Measurements from ENCODE around the gene IFRD1. TPM values are rescaled to one million over a fixed set of nuclear protein-coding genes. Genes with fewer than 3 reads are reported as not detected.

The IFRD1 gene
- total and polyA plus RNA-seq, 10 donors = 22.9 to 111 (median 45.5) TPM

DNA sequence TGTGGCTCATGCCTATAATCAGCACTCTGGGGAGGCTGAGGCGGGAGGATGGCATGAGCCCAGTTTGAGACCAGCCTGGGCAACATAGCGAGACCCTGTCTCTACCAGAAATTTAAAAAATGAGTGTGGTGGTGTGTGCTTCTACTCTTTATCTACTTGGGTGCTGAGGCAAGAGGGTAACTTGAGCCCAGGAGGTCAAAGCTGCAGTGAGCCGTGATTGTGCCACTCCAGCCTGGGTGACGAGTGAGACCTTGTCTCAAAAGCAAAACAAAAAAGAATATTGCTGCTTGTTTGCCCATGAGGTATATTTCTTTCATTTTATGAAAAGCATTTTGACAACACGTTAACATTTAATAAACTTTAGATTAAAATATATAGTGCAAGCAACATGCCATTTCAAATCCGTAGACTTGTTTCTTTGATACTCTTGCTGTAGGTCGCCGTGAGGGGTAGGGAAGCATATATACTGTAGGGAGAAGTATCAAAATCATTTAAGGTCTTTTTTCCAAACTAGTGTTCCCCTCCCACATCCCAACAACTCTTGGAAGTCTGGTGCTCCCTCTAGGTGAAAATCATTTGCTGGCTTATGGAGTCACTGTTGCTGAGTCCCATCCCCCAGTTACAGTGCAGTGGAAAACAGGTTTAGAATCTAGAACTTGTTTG lies 26.3 kb downstream of the IFRD1 start:
- intact Hi-C loops (cut with DNase I; ENCODE audit: low total_unique reads) = no loop called here
- DNase-seq = no peak
- no peaks in the 10 kb centered on the region for H3K27me3 ChIP-seq (replicated peaks in 1 of 7)
- H3K9me3 ChIP-seq = no peaks in the 10 kb centered on the region
- 89 to 98% (median 97%) methylated on average over 8 of the region's 8 CpGs for WGBS, 5 donors
- H3K4me1 ChIP-seq = peaks cover 0 to 4% (median 0%) of the 10 kb centered on the region in 6 donors
- peaks cover 0 to 93% (median 53%) of the 10 kb centered on the region in 6 donors for H3K36me3 ChIP-seq
- no peak overlapping the region for H3K27ac ChIP-seq
- no peak overlapping the region for H3K4me3 ChIP-seq
- TF ChIP-seq POLR2A (IDR thresholded peaks at IDR 0.05) (no peak), POLR2AphosphoS5 (IDR thresholded peaks at IDR 0.05) (peak in 1 of 3 donors; percentile 12)

DNA sequence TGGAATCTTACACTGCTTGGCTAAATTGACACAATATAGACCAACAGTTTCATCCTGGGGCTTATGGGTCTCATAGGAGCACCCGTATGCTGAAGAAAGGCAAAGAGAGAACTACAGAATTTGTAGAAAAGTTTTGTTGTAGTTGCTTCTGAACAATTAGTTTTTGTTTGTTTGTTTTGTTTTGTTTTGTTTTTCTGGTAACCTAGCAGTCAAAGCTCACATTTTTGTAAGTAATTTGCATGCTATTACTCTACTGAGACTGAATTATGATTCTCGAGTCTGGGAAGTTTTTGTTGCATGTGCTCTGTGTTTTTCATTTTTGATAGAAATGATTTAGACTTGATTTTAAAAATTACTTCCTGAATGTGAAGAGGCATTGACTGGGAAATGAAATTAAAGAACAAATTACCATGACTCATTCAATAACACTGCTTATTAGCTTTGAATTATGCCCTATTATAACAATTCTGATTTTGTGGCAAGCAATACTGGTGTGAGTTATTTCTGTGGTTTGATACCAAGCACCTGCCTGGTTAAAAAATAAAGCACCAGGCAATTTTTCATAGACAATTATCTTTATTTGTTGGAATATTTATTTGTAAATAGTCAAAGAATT lies 31.0 kb downstream of the IFRD1 start:
- Histone ChIP-seq H3K27ac (no peak overlapping the region), H3K4me1 (peaks cover 0 to 20% (median 6%) of the 10 kb centered on the region in 6 donors), H3K9me3 (no peaks in the 10 kb centered on the region), H3K4me3 (no peak overlapping the region), H3K36me3 (peaks cover 0 to 46% (median 12%) of the 10 kb centered on the region in 6 donors), H3K27me3 (replicated peaks in 1 of 7) (no peaks in the 10 kb centered on the region)
- TF ChIP-seq POLR2AphosphoS5 (IDR thresholded peaks at IDR 0.05) (no peak), POLR2A (IDR thresholded peaks at IDR 0.05) (no peak)
- TF ChIP-seq, protein P1, sequence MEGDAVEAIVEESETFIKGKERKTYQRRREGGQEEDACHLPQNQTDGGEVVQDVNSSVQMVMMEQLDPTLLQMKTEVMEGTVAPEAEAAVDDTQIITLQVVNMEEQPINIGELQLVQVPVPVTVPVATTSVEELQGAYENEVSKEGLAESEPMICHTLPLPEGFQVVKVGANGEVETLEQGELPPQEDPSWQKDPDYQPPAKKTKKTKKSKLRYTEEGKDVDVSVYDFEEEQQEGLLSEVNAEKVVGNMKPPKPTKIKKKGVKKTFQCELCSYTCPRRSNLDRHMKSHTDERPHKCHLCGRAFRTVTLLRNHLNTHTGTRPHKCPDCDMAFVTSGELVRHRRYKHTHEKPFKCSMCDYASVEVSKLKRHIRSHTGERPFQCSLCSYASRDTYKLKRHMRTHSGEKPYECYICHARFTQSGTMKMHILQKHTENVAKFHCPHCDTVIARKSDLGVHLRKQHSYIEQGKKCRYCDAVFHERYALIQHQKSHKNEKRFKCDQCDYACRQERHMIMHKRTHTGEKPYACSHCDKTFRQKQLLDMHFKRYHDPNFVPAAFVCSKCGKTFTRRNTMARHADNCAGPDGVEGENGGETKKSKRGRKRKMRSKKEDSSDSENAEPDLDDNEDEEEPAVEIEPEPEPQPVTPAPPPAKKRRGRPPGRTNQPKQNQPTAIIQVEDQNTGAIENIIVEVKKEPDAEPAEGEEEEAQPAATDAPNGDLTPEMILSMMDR (IDR thresholded peaks at IDR 0.05 in 8 of 11, conservative IDR thresholded peaks at IDR 0.05 in 3 of 11) = no peak
- WGBS, 5 donors = 77 to 88% (median 84%) methylated on average over 2 of the region's 2 CpGs
- no peak for DNase-seq
- intact Hi-C loops (cut with DNase I; ENCODE audit: low total_unique reads) = no loop called here

DNA sequence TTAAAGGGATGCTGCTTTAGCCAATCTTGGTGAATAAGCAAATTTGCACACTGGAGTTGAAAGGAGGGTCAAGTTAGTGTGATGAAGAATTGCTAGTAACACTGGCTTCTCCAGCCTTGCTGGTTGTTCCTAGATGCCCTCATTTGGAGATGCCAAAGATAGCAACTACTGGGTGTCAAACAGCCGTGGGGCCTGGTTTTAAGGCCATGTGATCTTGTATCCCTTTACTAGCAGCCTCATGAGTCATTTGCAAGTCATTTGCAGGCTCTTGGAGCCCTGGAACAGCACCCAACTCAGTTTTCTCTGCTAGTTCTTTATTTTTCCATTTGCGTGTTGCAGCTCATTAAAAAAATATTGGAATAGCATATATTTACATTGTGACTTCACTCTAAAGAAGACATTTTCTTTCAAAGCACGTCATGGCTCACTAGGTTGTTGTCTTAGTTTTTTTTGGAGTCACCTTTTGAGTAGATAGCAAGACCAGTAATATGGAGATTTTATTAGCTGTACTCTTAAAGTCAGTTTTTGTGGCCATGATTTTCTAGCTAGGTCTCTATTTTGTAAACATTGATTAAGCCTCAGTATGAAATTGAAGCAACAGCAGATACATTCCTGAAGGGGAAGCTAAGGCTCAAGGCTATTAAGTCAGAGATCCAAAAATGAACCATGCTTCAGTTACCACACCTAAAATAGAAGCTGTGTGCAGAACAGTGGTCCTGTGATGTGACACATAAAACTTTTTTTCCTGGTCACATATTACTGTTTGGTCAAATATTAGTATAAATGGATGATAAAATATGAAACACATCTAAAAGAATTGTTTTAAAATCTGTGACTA lies 31.8 kb downstream of the IFRD1 start:
- H3K4me3 ChIP-seq = no peak overlapping the region
- WGBS, 5 donors = 63 to 88% (median 81%) methylated on average over 3 of the region's 3 CpGs
- no peaks in the 10 kb centered on the region for H3K9me3 ChIP-seq
- peaks cover 0 to 20% (median 9%) of the 10 kb centered on the region in 6 donors for H3K4me1 ChIP-seq
- no peak for TF ChIP-seq POLR2AphosphoS5 (IDR thresholded peaks at IDR 0.05)
- no peak for TF ChIP-seq POLR2A (IDR thresholded peaks at IDR 0.05)
- TF ChIP-seq, protein P1 (IDR thresholded peaks at IDR 0.05 in 8 of 11, conservative IDR thresholded peaks at IDR 0.05 in 3 of 11) = no peak
- no peaks in the 10 kb centered on the region for H3K27me3 ChIP-seq (replicated peaks in 1 of 7)
- intact Hi-C loops (cut with DNase I; ENCODE audit: low total_unique reads) = no loop called here
- H3K36me3 ChIP-seq = peaks cover 0 to 38% (median 4%) of the 10 kb centered on the region in 6 donors
- no peak overlapping the region for H3K27ac ChIP-seq
- DNase-seq = no peak

DNA sequence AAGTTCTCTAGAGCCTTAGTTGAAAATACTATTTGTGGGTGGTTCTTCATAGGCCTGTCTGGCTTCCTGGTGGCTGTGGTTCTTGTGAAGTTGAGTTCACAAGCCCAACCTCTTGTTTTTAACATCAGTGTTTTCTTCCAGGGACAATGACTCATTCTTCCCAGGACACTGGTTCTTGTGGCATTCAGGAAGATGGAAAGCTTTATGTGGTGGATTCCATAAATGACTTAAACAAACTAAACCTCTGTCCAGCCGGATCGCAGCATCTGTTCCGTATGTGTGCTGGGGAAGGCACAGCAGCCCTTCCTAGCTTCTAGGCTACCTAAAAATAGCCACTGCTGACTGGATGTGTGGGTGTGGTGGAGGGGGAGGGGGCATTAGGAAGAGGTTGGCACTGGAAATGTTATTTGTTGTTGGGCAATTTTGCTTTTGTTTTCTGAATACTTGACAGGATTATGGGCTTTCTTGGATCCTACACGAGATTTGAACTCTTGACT lies 34.5 kb downstream of the IFRD1 start:
- Histone ChIP-seq H3K4me1 (peaks cover 0 to 20% (median 9%) of the 10 kb centered on the region in 6 donors), H3K9me3 (no peaks in the 10 kb centered on the region), H3K27ac (peak overlapping the region in 6 of 8 donors; percentile 17 to 49 (median 32)), H3K36me3 (peaks cover 0 to 16% (median 0%) of the 10 kb centered on the region in 6 donors), H3K4me3 (no peak overlapping the region), H3K27me3 (replicated peaks in 1 of 7) (no peaks in the 10 kb centered on the region)
- TF ChIP-seq POLR2AphosphoS5 (IDR thresholded peaks at IDR 0.05) (no peak), POLR2A (IDR thresholded peaks at IDR 0.05) (no peak)
- TF ChIP-seq, protein P1 (IDR thresholded peaks at IDR 0.05 in 8 of 11, conservative IDR thresholded peaks at IDR 0.05 in 3 of 11) = no peak
- intact Hi-C loops (cut with DNase I; ENCODE audit: low total_unique reads) = no loop called here
- WGBS, 5 donors = 73 to 83% (median 75%) methylated on average over 4 of the region's 4 CpGs
- DNase-seq = no peak
